NCI-H1436 (cell line): ENCODE data around the gene KCNMB2.

Source experiments
- DNase-seq: peaks from one replicate; lab custom pipeline; 2025; lab: John Stamatoyannopoulos, UW

Gene KCNMB2

DNA sequence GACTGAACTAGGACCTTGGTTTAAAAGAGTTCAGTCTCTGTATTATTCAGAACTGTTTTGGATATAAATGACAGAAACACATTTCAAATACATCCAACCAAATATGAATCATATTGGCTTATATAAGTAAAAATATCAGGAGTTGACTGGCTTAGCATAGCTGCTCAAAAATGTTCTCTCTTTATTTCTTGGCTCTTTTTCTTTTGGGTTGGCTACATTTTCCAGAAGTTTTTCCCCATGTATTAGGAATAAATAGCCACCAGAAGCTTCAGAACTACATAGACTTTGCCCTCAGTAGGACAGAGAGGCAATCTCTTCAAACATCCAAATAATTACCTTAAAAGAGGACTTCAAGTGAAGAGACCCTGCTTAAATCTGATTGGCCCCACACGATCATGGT is 32.7 kb downstream of the KCNMB2 start:
- DNase-seq: no peak

GRCh38 chr3:178569826-178570225 is 33.6 kb downstream of the KCNMB2 start:
- no peak for DNase-seq

DNA sequence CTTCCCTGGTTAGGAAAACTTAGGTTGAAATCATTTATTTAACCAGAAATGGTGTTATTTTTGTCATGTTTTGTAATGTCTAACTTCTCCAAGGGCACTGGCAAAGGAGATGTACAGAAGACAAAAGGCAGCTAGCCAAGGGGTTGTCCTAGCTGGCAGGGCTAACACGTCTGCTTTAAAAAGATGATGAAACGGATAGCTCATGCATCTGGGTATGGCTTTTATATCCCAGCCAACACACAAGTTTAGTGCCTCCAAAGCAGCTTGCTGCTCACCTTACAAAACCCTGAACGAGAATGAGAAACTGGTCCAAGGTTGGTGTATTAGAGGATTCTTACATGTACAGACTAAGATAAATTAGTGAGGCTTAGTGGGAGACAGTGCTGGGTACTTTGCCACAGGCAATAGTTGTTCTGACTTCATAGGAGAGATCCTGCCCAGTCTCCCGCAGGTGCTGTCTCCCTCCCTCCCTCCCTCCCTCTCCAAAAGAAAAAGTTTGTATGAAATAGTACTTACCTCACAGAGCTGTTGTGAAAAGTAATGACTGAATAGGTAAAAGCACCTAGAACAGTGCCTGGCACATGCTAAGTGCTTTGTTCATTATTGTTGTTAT is 47.8 kb downstream of the KCNMB2 start:
- peak; percentile 63 for DNase-seq

DNA sequence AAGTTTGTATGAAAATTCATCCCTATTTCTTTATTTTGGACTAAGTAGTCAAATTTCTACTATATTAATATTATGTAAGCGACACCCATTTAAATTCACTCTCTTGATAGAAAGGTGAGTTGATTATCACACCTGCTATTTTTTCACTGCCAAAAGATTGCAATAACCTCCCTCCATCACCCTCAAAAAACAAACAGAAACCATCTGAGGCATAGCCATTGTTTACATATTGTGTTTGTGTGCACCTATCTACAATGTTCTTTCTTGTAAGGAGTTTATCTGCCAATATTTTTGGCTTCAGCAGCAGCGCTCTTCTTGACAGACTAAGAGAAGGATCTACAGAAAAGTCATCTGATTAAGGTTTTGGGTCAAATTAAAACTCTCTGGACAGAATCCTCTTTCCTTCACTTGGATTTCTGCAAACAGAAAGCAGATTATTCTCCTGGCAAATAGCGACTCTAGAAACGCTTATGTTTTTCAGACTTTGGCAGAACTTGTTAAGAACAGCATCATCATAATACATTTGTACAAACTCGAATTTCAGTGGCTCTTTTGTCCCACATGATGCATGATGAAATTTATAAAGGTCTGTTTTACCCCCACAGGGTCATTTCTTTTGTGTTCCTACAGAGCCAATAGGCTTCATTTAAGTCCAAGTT is 48.6 kb downstream of the KCNMB2 start:
- DNase-seq: peak; percentile 24

DNA sequence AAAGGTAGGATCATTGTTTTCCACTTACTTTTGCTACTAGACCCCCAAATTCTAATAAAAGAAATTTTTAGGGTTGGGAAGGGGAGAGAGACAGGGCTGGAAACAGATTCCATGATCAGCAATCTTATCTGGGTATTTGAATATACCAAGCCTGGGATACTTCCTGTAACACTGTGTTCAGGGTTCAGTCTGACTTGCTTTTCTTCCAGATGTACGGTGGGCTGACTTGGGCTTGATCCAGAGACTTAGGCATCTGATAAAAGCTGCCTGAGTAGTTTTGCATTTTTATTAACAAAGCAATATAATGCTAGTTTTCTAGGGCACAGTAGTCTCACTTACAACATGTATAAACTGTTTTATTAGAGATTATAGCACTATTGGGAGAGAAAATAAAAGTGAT is 49.2 kb downstream of the KCNMB2 start:
- no peak for DNase-seq

DNA sequence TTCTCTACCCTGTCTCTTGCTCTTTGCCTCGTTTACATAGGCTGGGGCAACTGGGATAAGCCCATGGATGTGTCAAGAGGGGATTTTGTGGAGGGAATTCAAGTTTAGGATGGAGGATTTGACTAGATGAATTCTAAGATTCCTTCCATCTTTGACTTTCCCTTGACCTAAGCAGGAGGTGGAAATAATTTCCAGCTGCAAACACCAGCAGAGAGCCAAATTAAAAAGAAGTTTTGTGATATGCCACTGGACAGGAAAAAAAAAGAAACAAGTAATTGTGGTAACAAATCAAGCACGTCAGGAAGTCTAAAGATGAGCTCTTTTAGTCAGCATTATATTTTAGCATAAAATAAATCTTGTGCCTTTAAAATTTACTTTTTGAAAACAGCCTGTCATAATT is 49.8 kb downstream of the KCNMB2 start:
- no peak for DNase-seq

- peak; percentile 98 for DNase-seq
Measured at GRCh38 chr3:178588628-178589027, 52.4 kb downstream of the KCNMB2 start.

GRCh38 chr3:178593786-178594185 is 57.5 kb downstream of the KCNMB2 start:
- DNase-seq: no peak

- DNase-seq: no peak
Measured at GRCh38 chr3:178597371-178597770, 61.1 kb downstream of the KCNMB2 start.

GRCh38 chr3:178602856-178603255 is 66.6 kb downstream of the KCNMB2 start:
- peak; percentile 60 for DNase-seq

GRCh38 chr3:178603735-178604134 is 67.5 kb downstream of the KCNMB2 start:
- DNase-seq: no peak

DNA sequence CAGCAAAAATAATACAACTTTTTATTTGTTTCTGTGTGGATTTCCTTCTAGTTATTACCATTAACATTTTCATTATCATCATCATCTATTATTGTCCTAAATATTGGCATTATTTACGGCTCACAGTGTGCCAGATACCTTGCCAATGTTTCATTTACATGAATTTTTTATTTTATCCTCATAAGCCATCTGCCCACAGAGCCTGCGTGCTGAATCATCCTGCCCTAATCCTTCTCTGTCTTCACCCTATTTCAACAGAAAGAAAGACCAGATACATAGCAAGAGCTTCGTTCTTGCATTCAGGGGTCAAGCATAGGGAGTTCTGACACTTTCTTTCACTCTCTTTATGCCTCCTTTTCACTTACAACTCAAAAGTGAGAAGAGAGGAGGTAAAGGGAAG is 82.0 kb downstream of the KCNMB2 start:
- DNase-seq: no peak

DNA sequence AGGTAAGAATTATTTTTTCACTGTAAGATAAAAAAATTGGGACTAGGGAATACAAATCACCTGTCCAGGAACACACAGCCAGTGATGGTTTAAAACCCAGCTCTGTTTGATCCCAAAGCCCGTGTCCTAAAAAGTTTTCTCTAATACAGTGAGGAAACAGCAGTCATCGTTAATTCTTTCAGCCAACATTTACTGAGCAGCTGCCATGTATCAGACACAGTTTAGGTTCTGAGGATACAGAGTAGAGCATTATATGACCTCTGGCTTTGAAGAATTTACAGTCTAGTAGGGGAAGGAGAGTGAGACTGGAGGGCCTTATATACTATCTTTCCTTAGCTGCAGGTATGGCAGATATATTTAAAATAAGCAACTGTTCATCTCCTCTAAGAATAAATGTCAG is 82.7 kb downstream of the KCNMB2 start:
- DNase-seq: no peak

GRCh38 chr3:178623666-178624255 is 87.5 kb downstream of the KCNMB2 start:
- peak; percentile 19 for DNase-seq

DNA sequence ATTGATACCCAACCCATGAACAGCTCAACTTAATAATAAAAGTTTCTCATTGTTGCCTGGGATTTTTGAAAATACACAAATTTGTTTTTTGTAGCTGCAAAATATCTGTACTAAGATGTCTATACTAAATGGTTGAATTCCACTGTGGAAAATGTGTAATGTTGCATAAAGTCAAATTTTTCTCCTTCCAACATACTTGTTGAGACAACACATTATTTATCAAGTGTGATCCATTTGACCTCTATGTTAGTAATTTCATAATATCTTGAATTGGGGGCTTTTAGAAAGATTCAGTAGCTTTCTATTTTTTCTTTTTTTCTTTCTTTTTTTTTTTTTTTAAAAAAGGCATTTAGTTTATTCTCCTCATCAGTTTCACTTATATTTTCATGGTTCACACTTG is 88.0 kb downstream of the KCNMB2 start:
- no peak for DNase-seq

DNA sequence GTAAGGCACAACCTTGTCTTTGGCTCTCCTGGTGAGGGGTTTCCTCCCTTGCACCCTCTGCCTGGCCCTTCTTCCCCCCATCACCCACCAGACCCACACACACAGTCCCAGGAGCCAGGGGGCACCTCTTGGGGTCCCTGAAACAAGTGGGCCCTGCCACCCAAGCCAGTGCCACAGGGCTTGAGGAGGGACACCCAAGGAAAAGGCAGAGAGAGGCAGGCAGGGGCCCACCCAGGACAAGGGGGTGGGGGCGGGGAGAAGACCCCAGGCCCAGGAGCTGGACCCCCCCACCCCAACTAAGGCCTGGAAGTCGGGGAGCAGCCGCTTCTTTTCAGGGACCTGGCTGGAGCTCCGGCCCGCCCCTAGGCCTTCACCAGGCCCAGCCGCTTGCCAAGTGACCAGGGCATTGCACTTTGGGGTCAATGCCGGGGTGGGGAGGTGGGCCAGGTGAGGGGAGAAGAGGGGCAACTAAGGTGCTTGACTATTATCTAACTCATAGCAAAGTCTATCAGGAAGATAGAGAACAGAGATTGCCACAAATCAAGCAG is 88.9 kb downstream of the KCNMB2 start:
- no peak for DNase-seq

- DNase-seq: no peak
Measured at GRCh38 chr3:178628037-178628436, 91.8 kb downstream of the KCNMB2 start.

GRCh38 chr3:178629430-178630178 is 93.4 kb downstream of the KCNMB2 start:
- no peak for DNase-seq

- DNase-seq: no peak
Measured at GRCh38 chr3:178631950-178632349, 95.7 kb downstream of the KCNMB2 start.

DNA sequence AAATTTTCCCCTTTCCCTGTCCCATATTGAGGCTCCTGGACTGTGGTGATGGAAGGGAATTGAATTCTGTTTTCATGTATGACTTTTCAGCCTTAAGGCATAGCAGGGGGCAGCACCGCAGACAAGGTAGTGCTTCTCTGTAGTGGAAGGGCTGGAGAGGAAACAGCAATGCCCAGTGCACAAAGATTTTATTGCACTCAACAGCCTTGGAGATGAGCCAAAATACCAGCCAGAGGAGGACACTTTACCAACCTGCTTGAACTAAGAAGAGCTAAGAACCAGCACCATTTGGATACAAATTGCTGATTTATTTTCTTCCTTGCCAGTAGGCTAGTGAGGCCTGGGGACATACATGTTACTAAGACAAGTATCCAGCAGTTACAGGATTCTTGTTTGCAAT is 98.7 kb downstream of the KCNMB2 start:
- no peak for DNase-seq

GRCh38 chr3:178637802-178638201 is 101.6 kb downstream of the KCNMB2 start:
- no peak for DNase-seq

DNA sequence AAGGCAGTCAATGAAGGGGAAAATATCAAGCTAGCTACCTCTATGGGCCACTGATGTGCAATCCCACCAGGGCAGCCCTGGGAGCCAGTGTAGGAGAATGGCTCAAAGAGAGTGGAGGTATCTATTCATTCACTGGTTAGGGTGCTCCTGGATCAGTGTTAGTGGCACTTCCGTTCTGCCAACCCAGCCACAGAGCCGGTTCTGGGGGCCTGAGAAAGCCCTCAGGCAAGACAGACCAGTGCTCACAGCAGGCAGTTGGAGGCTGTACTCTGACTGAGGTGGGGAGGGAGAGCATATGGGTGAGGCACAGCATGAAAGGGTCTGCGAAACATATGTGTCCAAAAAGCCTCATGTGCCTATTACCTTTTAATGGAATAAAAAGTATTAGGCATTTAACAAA is 109.3 kb downstream of the KCNMB2 start:
- DNase-seq: no peak
